ACHN (cell line): Measurements from ENCODE around the gene SPPL2C.
"Not testable (repeated sequence)": the region's sequence is repeated elsewhere in the genome, so short reads cannot be mapped to it uniquely, and the experiment has no call there.

Experiments
- DNase-seq: peaks from one replicate; pipeline ENCODE4 v3.0.0-alpha.2; 2015
- in situ Hi-C: cut with HindIII; loops from 2 replicates; pipeline ENCODE4 v1.10.0; 2017; ENCODE audit warnings: low sequenced_read_pairs, low pct_ligation_motif_present, low pct_unique_long_range_greater_than_20kb

SPPL2C gene

DNA sequence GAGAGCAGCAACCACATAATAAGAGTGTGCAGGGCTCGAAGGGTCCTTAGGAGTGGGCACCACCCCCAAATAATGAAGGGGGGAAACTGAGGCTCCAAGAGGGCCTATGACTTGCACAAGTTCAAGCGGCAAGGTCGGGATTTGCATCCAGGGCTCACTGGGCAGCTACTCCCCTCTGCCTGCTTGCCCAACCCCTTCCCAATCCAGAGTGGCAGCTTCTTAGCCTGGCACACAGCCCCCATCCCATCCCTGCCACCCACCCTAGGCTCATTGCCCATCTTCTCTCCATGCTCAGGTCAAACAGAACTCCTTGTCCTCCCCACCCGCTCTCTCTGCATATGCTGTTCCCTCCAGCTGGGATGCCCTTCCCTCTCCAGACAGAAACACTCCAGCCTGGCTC is 2.4 kb downstream of the SPPL2C start:
- in situ Hi-C loops = no loop called here
- DNase-seq = no peak

DNA sequence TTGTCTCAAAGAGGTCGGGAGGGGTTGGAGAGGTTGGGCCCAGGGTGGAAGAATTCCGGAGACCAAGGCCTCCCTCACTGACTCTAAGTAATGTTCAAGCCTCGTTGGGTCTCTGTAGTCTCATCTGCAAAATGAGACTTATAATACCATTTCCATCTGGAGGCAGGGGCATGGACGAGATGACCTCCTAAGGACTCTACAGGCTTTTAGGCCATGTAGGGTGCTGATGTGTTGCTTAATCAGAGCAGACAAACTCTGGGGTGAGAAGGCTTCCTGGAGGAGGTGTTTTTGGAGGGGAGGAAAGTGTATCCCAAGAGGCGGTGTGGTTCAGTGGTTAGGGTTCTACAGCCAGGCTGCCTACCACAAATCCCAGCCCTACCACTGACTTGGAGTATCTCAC is 3.1 kb downstream of the SPPL2C start:
- in situ Hi-C loops = no loop called here
- no peak for DNase-seq

DNA sequence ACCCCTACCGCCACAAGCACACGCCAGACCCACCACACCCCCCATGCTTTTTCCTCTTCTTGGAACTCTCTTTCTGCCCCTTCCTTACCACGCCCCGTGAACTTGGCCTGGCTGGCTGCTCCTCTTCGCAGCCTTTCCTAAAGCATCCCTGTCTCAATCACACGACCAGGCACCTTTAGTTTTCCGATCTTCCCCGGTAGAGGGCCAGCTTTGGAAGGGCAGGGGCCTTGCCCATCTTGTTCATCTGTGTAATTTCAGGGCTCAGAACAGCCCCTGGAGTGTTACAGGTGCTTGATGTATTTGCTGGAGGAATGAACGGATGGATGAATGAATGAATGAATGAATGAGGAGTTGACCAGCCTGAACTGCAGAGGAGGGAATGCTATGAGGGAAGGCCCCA is 3.7 kb downstream of the SPPL2C start:
- in situ Hi-C loops = no loop called here
- DNase-seq = no peak

GRCh38 chr17:45848868-45849535 is 4.3 kb downstream of the SPPL2C start:
- no peak for DNase-seq
- in situ Hi-C loops = no loop called here

DNA sequence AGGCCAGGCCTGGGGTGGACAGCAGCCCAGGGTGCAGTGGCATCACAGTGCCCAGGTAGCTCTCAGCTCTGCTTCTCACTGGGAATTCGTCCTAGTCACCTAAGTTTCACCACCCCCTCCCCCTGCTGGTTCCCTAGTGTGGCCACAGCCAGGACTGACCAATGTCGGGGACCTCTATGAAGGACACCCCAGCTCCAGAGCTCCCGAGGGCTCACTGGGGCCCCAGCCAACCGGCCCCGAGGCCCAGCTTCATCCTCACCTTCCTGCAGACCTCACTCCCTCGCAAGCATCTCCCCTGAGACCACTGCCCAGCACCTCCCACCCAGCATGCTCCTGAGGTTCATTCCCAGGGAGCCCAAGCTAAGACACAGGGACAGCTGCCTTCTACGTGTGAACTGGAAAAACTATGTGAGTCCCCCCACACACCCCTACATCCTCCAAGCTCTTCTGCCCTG is 4.9 kb downstream of the SPPL2C start:
- in situ Hi-C loops = no loop called here
- no peak for DNase-seq

- in situ Hi-C loops = no loop called here
- DNase-seq = no peak
Measured at GRCh38 chr17:45850011-45850410, 5.3 kb downstream of the SPPL2C start.

DNA sequence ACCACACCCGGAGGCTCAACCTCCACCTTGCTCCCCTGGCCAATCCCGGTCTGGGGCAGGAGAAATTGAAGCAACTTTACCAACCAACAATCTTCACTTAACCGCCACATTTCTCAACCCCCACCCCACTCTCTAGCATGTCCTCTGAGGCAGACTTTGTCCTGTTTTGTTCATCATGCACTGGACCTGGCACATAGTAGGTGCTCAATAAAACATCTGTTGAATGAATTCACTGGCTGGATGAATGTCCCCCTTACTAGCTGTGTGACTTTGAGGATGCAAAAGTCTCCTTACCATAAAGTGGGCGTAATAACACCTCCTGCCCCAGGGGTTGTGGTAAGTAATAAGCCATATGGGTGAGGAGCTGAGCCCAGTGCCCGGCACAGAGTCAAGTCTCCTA is 5.8 kb downstream of the SPPL2C start:
- DNase-seq = no peak
- in situ Hi-C loops = no loop called here

GRCh38 chr17:45851022-45851421 is 6.3 kb downstream of the SPPL2C start:
- no peak for DNase-seq
- in situ Hi-C loops = no loop called here

DNA sequence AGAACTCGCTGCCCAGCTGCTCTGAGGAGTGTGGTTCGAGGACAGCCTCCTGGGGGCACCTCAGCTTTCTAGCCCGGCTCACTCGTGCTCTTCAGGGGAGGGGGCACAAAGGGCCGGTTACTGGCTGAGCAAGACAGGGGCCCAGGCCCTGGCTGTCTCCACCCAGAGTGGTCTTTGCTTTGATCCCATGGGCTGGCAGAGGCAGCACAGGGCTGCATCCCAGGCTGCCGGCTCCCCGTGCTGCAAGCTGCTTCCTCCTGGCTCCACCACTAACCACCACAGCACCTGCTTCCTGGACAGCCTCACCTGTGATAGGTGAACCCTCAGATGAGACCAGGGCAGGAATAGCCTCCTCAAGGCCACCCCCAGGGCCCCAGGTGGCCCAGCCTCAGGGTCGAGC is 6.8 kb downstream of the SPPL2C start:
- in situ Hi-C loops = no loop called here

GRCh38 chr17:45851873-45852272 is 7.2 kb downstream of the SPPL2C start:
- in situ Hi-C loops = no loop called here

More for the DNA sequence above, 6.8 kb downstream of the SPPL2C start:
- DNase-seq = no peak

GRCh38 chr17:45852535-45853297 is 8.0 kb downstream of the SPPL2C start:
- in situ Hi-C loops = no loop called here
- DNase-seq = peak; percentile 67

More at GRCh38 chr17:45851873-45852272, 7.2 kb downstream of the SPPL2C start:
- DNase-seq = no peak

DNA sequence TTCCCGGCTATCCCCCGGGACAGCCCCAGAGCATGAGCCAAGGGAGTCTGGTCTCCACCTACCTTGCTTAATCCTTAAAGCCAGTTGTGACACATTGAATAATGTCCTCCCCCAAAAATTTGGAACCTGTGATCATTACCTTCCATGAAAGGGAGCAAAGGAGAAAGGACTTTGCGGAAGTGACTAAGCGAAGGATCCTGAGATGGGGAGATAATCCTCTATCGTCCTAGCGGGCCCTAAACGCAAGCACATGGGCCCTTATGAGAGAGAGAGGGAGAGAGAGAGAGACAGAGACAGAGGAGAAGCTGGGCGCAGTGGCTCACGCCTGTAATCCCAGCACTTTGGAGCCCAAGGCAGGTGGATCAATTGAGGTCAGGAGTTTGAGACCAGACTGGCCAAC is 9.5 kb downstream of the SPPL2C start:
- in situ Hi-C loops = no loop called here
- DNase-seq = no peak

GRCh38 chr17:45855691-45856336 is 11.1 kb downstream of the SPPL2C start:
- in situ Hi-C loops = no loop called here

DNA sequence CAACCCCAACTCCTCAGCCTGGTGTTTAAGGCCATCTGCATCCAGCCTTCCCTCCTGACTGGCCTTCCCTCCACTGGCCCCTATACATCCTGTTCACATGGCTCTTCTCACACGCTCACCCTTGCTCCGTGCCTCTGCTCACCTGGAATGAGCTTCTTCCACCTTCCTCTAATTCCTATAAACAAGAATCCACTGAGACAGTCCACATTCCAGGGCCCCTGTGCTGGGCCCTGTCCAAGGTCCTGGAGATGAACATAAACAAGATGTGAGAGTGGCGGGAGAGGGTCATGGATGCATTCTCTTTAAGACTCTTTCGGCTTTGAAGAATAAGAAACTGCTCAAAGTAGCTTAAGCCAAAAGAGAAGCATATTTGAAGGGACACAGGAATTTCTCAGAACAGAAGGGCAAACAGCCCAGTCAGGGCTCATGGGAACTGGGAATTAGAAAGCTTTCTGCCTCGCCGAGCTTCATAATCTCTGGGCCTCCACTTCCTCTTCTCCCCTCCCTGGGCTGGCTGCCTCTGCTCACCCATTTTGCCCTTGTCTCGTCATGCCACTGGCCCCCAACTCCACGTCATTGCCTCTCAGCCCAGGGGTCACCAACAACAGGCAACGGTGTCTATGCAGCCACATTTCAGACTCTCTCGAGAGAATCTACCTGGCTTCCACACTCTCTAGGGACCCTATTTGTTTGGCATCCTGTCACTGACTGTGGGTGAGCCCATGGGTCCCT is 13.5 kb downstream of the SPPL2C start:
- in situ Hi-C loops = no loop called here
- DNase-seq = peak; percentile 55

More at GRCh38 chr17:45855691-45856336, 11.1 kb downstream of the SPPL2C start:
- no peak for DNase-seq

GRCh38 chr17:45861165-45861564 is 16.5 kb downstream of the SPPL2C start:
- DNase-seq = no peak

GRCh38 chr17:45862127-45862526 is 17.4 kb downstream of the SPPL2C start:
- DNase-seq, in situ Hi-C loops: not testable (repeated sequence)

More at GRCh38 chr17:45861165-45861564, 16.5 kb downstream of the SPPL2C start:
- in situ Hi-C loops = no loop called here

GRCh38 chr17:45863857-45864654 is 19.4 kb downstream of the SPPL2C start:
- in situ Hi-C loops = no loop called here
- DNase-seq = no peak

DNA sequence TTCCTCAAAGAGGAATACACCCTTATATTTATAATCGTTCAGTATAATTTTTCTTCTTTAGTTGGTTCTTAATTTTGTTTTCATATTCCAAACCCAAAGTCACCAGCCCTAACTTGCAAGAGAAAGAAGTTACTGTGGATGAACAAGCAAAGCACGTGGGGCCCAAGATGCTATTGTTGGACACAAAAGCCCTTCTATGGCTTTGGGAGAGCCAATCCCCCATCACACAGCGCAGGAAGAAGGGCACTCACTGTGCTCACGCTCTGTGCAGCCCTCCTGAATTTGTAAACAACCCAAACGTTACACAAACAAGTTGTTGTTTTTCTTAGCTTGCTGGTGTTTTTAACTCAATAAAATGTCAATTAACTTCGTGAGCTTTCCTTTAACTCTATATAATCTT is 22.5 kb downstream of the SPPL2C start:
- in situ Hi-C loops = no loop called here
- DNase-seq = no peak
